K562 (cell line): ENCODE results near the gene NUP210. TPM values are rescaled to one million over a fixed set of nuclear protein-coding genes. Genes with fewer than 3 reads are reported as not detected.

Source experiments
- ATAC-seq: fragments of 200-7000 bp; cut with Tn5 transposase; 3 replicates; pipeline ENCODE4 v1.9.1; 2020; ENCODE audit warnings: moderate library complexity
- BruUV-seq: library from RNA; stranded (reverse); fragments of 400-500 nt; replicated peaks from 2 replicates; lab custom pipeline; 2021; lab: Mats Ljungman, UMichigan
- CTCF ChIA-PET: fragments of 300-600 bp; formaldehyde crosslinking; extraction: SDS; loops from one replicate; lab custom pipeline; 2021; ENCODE audit warnings: low intra/inter-chr PET ratio; lab: Yijun Ruan, JAX
- POLR2A ChIA-PET: fragments of 300-600, 350-650 bp; sonication (Branson Sonifier 250); formaldehyde crosslinking; extraction: SDS; loops from one replicate; lab custom pipeline; 2021; ENCODE audit warnings: antibody characterized with exemption, inconsistent platforms; lab: Yijun Ruan, JAX
- DNase-seq, 4 experiments: peaks; one replicate each; pipeline versions ENCODE4 v3.0.0 to v3.0.0-alpha.2; 2011 to 2018; ENCODE audit warnings: low spot score in 3 of 4, mixed read lengths in 3 of 4; ENCODE audit errors: extremely low read depth in 1 of 4
- FAIRE-seq: peaks from 2 replicates; lab custom pipeline; 2011; peaks lifted over from hg19 to GRCh38; lab: Jason Lieb, UNC
- H2AFZ ChIP-seq: 2 replicates; pipeline ENCODE4 v1.6.0; 2011; ENCODE audit warnings: low read depth, low read length, control low read depth, inconsistent platforms
- H3K27ac ChIP-seq: fragments of 200-600 bp; 3 replicates; pipeline ENCODE4 v1.8.0; 2011; ENCODE audit warnings: low read depth, mild to moderate bottlenecking, control low read depth, inconsistent platforms, low read length, moderate library complexity, mixed read lengths; ENCODE audit errors: extremely low read depth
- H3K27me3 ChIP-seq, 2 experiments: fragments of 300-600 bp in 1 of 2; 2 replicates in 1 of 2; 3 replicates in 1 of 2; pipeline versions ENCODE4 v1.6.0 to v1.8.0; 2011; ENCODE audit warnings: inconsistent platforms in 2 of 2, low read length in 2 of 2, mild to moderate bottlenecking in 1 of 2, mixed read lengths in 1 of 2, moderate library complexity in 1 of 2; ENCODE audit not compliant: control insufficient read depth in 2 of 2, insufficient read depth in 2 of 2
- H3K36me3 ChIP-seq: fragments of 300-600 bp; 3 replicates; pipeline ENCODE4 v1.8.0; 2011; ENCODE audit warnings: mild to moderate bottlenecking, low read length, inconsistent platforms; ENCODE audit not compliant: control insufficient read depth, insufficient read depth
- H3K4me1 ChIP-seq, 2 experiments: fragments of 200-600 bp in 1 of 2; replicated peaks in 1 of 2; 2 replicates in 1 of 2; 3 replicates in 1 of 2; pipeline versions ENCODE4 v1.5.1 to v1.8.0; 2011; ENCODE audit warnings: inconsistent platforms in 2 of 2, low read length in 2 of 2, mild to moderate bottlenecking in 1 of 2, mixed read lengths in 1 of 2, moderate library complexity in 1 of 2; ENCODE audit not compliant: control insufficient read depth in 2 of 2, insufficient read depth in 2 of 2
- H3K4me2 ChIP-seq: 2 replicates; pipeline ENCODE4 v1.6.1; 2011; ENCODE audit warnings: low read length, control low read depth, inconsistent platforms, mixed read lengths; ENCODE audit not compliant: insufficient read depth
- H3K4me3 ChIP-seq: fragments of 200-600 bp; sonication (generic), shearing (Covaris generic); 2 replicates; pipeline ENCODE4 v1.5.1; 2016; ENCODE audit warnings: control low read depth, inconsistent platforms
- H3K79me2 ChIP-seq: fragments of 200-600 bp; 3 replicates; pipeline ENCODE4 v1.8.0; 2011; ENCODE audit warnings: low read length, inconsistent platforms; ENCODE audit not compliant: control insufficient read depth, insufficient read depth
- H3K9ac ChIP-seq, 2 experiments: 2 replicates each; pipeline versions ENCODE4 v1.6.0 to v1.6.1; 2011; ENCODE audit warnings: low read depth in 2 of 2, low read length in 2 of 2, control low read depth in 1 of 2, inconsistent platforms in 1 of 2, mild to moderate bottlenecking in 1 of 2, mixed read lengths in 1 of 2; ENCODE audit not compliant: insufficient read depth in 1 of 2
- H3K9me1 ChIP-seq: one replicate; pipeline ENCODE4 v1.6.0; 2011; ENCODE audit warnings: inconsistent platforms, mild to moderate bottlenecking, low read length, moderate library complexity; ENCODE audit not compliant: control insufficient read depth, insufficient read depth
- H3K9me3 ChIP-seq: replicated peaks from 2 replicates; pipeline ENCODE4 v1.5.1; 2011; ENCODE audit warnings: low read depth, low read length, inconsistent platforms; ENCODE audit not compliant: control insufficient read depth, insufficient read depth
- H4K20me1 ChIP-seq: replicated peaks from 2 replicates; pipeline ENCODE4 v1.6.1; 2011; ENCODE audit warnings: low read length, inconsistent platforms, mixed read lengths; ENCODE audit not compliant: control insufficient read depth, insufficient read depth
- NFIC ChIP-seq: fragments of 450-650 bp; IDR thresholded peaks from 2 replicates; pipeline ENCODE4 v1.6.1; 2017; ENCODE audit warnings: mild to moderate bottlenecking, inconsistent platforms
- WGBS: fragments of 100-300 bp; shearing (Covaris generic); methylation state at CpG from one replicate; pipeline ENCODE4 v1.1.6; 2016; ENCODE audit warnings: low coverage, mixed read lengths; ENCODE audit not compliant: insufficient coverage; ENCODE audit errors: missing lambda C conversion rate; 5-methylcytosine and 5-hydroxymethylcytosine counted together
- in situ Hi-C: fragments of 300-500 bp; cut with MboI; formaldehyde crosslinking; loops from 4 replicates; pipeline ENCODE4 v1.15.0; 2018; ENCODE audit warnings: inconsistent platforms, mixed read lengths
- intact Hi-C: fragments of 100-400 bp; cut with micrococcal nuclease; formaldehyde crosslinking; loops from 2 replicates; pipeline ENCODE4 v1.14.2; 2022
- polyA plus RNA-seq, 8 experiments: library from polyadenylated mRNA; depleted of rRNA in 4 of 8; stranded (reverse) in 5 of 8; unstranded in 3 of 8; fragments of >200 nt; fragmentation: Nextera tagmentation in 2 of 8; fragmentation: Illumina TruSeq in 1 of 8; extraction: Ambion mirVana in 2 of 8; extraction: Trizol in 1 of 8; gene quantifications; 2 replicates each; pipeline versions ENCODE4 v1.2.1 to v1.2.3, GENCODE V29; 2011 to 2014; ENCODE audit warnings: inconsistent platforms in 1 of 8, missing spikeins in 1 of 8
- total RNA-seq, 7 experiments: library from RNA; depleted of rRNA in 6 of 7; stranded (reverse); fragments of >200 nt in 6 of 7; fragmentation: Illumina TruSeq in 2 of 7; extraction: Trizol in 2 of 7; gene quantifications; 2 replicates each; pipeline versions ENCODE4 v1.2.1 to v1.2.3, GENCODE V29; 2011 to 2021; ENCODE audit warnings: low replicate concordance in 1 of 7
- TF ChIP-seq, protein P1 (sequence below): fragments of 250-450 bp; sonication (Bioruptor Pico); IDR thresholded peaks from 2 replicates; pipeline ENCODE4 v1.4.0; 2020; ENCODE audit warnings: mild to moderate bottlenecking, moderate library complexity

The NUP210 gene
- total and polyA plus RNA-seq, 9 of the 15 experiments (the other 6 are each of a cell fraction or from before 2014, with no cell fraction given): 1.2 to 138 (median 44.0) TPM

- Histone ChIP-seq H3K36me3 (no peaks in the 10 kb centered on the region), H2AFZ (no peak overlapping the region), H4K20me1 (no peaks in the 10 kb centered on the region), H3K79me2 (no peaks in the 10 kb centered on the region), H3K9me3 (peaks cover 11% of the 10 kb centered on the region; the same call in 1 of the 2 replicates), H3K4me2 (no peak overlapping the region), H3K4me1 (no peaks in the 10 kb centered on the region), H3K27me3 (peaks cover 44 to 50% of the 10 kb centered on the region in 2 experiments), H3K27ac (no peak overlapping the region), H3K9ac (no peak overlapping the region), H3K9me1 (no peaks in the 10 kb centered on the region), H3K4me3 (no peak overlapping the region)
- WGBS: 3% methylated on average over 9 of the region's 9 CpGs
- no peak for FAIRE-seq
- TF ChIP-seq, protein P1, sequence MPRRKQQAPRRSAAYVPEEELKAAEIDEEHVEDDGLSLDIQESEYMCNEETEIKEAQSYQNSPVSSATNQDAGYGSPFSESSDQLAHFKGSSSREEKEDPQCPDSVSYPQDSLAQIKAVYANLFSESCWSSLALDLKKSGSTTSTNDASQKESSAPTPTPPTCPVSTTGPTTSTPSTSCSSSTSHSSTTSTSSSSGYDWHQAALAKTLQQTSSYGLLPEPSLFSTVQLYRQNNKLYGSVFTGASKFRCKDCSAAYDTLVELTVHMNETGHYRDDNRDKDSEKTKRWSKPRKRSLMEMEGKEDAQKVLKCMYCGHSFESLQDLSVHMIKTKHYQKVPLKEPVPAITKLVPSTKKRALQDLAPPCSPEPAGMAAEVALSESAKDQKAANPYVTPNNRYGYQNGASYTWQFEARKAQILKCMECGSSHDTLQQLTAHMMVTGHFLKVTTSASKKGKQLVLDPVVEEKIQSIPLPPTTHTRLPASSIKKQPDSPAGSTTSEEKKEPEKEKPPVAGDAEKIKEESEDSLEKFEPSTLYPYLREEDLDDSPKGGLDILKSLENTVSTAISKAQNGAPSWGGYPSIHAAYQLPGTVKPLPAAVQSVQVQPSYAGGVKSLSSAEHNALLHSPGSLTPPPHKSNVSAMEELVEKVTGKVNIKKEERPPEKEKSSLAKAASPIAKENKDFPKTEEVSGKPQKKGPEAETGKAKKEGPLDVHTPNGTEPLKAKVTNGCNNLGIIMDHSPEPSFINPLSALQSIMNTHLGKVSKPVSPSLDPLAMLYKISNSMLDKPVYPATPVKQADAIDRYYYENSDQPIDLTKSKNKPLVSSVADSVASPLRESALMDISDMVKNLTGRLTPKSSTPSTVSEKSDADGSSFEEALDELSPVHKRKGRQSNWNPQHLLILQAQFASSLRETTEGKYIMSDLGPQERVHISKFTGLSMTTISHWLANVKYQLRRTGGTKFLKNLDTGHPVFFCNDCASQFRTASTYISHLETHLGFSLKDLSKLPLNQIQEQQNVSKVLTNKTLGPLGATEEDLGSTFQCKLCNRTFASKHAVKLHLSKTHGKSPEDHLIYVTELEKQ (CRISPR knock-in tag): no peak
- peak; percentile 41; the same call in 1 of the 2 replicates for TF ChIP-seq NFIC
- in situ Hi-C loops: no loop called here
- no TSS peak for BruUV-seq
- CTCF ChIA-PET: no interaction called here
- intact Hi-C loops: loop anchor here (10.0 kb wide), 1 partner anchor 365 kb away; no protein-coding TSS in a partner anchor
- DNase-seq: no peak
- POLR2A ChIA-PET: no interaction called here
- ATAC-seq: no peak
These were observed 130.3 kb downstream of the NUP210 start for GRCh38 chr3:13289771-13290285.
